Keratinocyte (primary cell): Measurements from ENCODE around the gene GABRA4.

ENCODE experiments used
- CTCF ChIP-seq, 3 experiments: IDR thresholded peaks in 1 of 3; conservative IDR thresholded peaks in 1 of 3; optimal IDR thresholded peaks in 1 of 3; 2 replicates in 2 of 3; 3 replicates in 1 of 3; pipeline versions ENCODE3 to v1.5.1; 2011; ENCODE audit warnings: low read length in 3 of 3, mild to moderate bottlenecking in 3 of 3, moderate library complexity in 2 of 3, control low read depth in 1 of 3, inconsistent platforms in 1 of 3; ENCODE audit not compliant: insufficient read depth in 2 of 3; ENCODE audit errors: extremely low read depth in 1 of 3
- EZH2 ChIP-seq: IDR thresholded peaks from one replicate; pipeline ENCODE4 v1.6.1; 2012; ENCODE audit warnings: inconsistent platforms, mild to moderate bottlenecking, low read length, moderate library complexity

GRCh38 chr4:46947541-46947940, 45.8 kb downstream of the GABRA4 start:
- TF ChIP-seq CTCF (optimal IDR thresholded peaks at IDR 0.05 in 1 of 3, IDR thresholded peaks at IDR 0.05 in 1 of 3, conservative IDR thresholded peaks at IDR 0.05 in 1 of 3; ENCODE audit: extremely low read depth in 1 of 3, insufficient read depth in 2 of 3, low read length in 3 of 3) (no peak), EZH2 (no peak)
